GM21381 (cell line): ENCODE results near the gene TTC3.

Experiments
- ATAC-seq: cut with Tn5 transposase; IDR thresholded peaks from one replicate; pipeline ENCODE4 v1.9.1; 2021; ENCODE audit warnings: mild to moderate bottlenecking, moderate library complexity; ENCODE audit not compliant: unreplicated experiment

Gene TTC3

DNA sequence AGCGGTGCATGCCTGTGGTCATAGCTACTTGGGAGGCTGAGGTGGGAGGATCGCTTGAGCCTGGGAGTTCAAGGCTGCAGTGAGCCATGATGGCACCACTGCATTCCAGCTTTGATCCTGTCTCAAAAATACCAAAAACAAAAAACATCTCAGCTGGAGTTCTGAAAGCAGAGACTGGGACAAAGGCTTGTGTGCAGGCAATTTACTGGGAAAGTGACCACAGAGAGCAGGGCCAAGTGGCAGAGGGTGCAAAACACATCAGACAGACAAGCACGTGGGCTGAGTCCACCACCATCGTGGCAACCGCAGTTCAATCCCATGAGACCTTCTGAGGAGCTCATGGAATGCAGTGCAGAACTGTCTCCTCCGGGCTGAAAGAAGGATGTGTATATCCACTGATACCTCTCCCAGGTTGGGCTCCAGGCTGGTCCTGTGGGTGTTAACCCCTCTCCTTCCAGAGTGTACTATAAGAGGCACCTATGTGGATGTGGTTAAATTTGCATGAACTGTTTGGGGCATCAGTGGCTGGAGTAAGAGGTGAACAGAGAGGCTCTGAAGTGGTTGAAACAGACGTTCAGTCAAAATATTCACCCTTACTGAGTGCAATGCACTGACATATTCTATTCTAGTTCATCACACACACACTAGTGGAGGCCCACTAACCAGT lies 11.0 kb upstream of the TTC3 start:
- ATAC-seq = no peak

DNA sequence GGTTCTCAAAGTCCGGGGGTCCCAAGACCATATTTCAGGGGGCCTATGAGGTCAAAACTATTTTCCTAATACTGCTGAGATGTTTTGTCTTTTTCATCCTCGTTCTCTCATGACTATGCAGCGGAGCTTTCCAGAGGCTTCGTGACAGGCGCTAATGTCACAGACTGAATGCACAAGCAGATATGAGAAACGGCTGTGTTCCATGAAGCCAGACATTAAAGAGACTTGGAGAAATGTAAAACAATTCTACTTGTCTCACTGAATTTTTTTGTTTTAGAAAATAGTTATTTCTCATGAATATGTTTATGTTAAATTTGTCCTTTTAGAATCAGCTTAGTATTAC lies 10.5 kb upstream of the TTC3 start:
- ATAC-seq = no peak

DNA sequence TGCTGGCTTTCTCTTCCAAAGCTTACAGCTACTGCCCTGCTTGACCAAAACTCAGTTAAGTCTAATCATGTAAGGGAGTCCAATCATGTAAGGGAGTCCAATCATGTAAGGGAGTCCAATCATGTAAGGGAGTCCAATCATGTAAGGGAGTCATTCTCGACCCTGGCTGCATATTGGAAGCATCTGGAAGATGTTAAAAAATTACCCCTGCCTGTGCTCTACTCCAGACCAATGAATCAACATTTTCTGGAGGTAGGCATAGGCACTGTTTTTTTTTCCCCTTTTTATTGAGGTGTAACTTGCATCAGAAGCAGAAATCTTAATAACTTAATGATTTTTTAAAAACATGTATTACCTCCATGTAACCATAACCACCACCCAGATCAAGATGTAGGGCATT lies 9.6 kb upstream of the TTC3 start:
- ATAC-seq = no peak

DNA sequence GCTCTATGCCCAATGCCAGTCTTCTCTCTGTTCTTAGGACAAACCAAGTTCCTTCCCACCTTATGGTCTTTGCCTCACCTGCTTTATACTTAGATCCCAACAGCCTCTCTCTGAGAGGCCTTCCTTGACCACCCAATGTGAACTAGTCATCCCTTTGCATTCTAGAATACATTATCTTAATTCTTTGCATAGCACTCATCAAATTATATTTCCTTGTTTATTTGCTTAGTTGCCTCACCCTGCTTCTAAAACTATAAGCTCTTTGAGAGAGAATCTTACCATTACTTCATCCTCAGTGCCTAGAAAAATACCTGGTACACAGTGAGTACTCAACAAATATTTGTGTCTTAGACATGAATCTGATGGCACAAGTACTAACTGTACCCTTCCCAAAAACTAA lies 8.2 kb upstream of the TTC3 start:
- no peak for ATAC-seq

GRCh38 chr21:37065561-37066177 lies 7.4 kb upstream of the TTC3 start:
- ATAC-seq = no peak

DNA sequence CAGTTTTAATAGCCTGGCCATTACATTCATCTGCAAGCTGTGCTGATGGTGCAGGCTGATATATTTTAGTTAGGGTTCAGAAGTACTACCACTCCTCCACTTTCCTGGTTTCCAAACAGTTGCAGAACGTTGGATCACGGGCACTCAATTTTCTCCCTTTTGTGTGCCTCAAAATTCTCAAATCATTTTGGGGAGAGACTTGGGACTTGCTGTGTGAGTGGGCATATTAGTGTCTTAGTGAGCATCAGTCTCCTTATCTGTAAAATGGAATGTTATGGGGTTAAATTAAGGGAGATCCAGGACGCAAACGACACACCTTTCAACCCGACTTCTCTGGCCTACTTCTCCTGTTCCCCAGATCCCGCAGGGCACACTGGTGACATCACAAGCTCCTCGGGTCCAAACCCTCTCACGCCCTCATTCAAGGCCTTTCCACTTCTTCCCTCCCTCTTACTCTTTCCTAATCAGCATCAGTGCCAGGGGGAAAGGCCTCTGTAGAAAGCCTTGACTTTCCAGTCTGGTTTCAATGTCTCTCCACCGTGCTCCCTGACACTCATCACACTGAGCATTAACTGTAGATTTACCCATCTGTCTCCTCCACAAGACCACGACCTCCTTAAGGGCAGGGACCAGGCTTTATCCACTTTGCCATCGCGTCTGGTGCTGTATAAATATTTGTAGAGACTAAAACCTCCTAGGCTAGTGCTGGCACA lies 1.3 kb upstream of the TTC3 start:
- ATAC-seq = no peak

- peak; percentile 29 for ATAC-seq
Measured at GRCh38 chr21:37072274-37072987, 623 bp upstream of the TTC3 start.

- ATAC-seq = peak; percentile 33
Measured at GRCh38 chr21:37073417-37074196, 553 bp downstream of the TTC3 start.

DNA sequence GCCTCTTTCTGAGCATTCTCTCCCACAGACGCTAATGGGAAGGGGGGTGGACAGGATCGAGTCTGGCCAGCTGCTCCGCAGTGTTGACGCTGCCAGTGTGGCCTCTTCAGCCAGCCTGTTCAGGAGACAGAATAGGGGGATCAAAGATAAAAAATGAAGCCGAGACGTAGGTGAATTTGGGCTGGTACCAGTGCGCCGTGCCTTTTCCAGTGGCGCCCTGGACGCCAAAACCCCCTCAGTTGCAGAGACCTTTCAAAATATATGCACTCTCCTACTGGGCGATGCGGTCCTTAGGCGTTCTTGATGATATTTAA lies 1.1 kb downstream of the TTC3 start:
- peak; percentile 4 for ATAC-seq

DNA sequence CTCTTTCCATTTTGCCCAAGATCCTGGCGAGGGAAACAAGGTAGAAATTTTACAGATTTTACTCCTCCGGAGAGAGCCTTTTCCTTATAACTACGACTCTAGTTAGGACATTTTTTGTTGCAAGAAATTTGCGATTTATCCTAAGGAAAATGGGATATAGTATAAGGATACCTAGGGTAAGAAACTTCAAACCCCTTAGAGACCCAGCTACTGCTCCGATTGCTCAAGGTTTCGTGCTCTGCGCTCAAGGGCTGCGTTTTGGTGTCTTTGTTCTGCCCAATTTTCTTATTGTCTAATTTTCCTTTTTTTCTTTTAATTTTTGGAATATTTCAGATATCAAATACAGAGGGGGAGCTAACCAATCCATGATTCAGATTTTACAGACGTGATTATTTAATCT lies 1.5 kb downstream of the TTC3 start:
- no peak for ATAC-seq

DNA sequence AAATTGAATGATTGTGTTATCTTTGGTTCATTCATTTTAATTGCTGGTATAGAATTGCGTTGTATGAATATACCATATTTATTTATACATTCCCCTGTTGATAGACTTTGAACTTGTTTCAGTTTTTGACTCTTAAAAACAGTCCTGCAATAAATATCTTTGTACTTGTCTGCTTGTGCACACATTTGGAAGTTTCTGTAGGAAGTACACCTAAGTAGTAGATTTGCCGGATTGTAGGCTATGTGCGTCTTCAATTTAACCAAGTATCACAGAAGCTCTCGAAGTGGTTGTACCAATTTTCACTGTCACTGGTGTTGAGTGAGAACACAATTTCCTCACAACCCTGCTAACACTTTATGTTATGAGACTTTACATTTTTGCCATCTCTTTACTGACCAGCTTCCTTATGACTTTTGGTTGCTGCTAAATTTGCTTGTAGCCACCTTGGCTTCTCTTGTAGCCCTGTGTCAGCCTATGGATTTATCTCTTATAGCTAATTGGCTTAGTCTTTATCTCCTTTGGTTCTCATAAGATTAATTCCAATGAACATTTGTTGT lies 2.2 kb downstream of the TTC3 start:
- ATAC-seq = no peak

- no peak for ATAC-seq
Measured at GRCh38 chr21:37076087-37076850, 3.2 kb downstream of the TTC3 start.

GRCh38 chr21:37077403-37077802 lies 4.3 kb downstream of the TTC3 start:
- no peak for ATAC-seq

DNA sequence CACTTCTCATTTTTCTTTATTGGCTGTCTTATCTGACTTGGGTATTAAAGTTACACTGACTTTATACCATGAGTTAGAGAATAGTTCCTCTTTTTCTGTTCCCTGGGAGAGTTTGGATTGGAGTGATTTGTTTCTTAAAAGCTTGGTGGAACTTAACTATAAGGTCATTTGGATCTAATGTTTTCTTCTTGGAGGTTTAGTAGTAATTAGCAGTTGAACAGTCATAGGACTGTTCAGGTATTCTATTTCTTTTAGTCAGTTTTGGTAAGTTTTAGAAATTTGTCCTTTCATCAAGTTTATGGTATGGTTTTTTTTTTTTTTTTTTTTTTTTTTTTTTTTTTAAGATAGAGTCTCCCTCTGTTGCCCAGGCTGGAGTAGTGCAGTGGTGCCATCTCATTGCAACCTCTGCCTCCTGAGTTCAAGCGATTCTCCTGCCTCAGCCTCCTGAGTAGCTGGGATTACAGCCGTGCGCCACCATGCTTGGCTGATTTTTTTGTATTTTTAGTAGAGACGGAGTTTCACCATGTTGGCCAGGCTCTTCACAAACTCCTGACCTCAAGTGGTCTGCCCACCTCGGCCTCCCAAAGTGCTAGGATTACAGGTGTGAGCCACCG lies 6.3 kb downstream of the TTC3 start:
- ATAC-seq = no peak

DNA sequence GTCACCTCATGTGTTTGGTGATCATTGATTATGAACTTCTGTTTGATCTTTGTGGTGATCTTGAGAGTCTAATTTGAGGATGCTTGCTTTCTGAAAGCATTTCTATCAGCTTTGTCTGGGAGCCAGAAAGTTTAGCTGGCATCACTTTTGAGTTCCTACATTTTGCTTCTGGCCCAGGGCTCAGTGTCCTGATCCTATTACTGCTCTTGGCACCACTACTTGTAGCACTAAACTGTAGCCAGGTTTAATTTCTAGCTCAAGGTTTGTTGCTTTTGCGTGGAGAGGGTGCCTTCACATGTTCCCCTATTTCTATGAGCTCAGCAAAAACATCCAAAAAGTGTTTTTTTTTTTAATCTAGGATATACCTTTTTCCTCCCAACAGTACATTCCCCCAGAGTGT lies 9.3 kb downstream of the TTC3 start:
- no peak for ATAC-seq

GRCh38 chr21:37082856-37083528 lies 9.9 kb downstream of the TTC3 start:
- no peak for ATAC-seq

GRCh38 chr21:37085726-37086125 lies 12.7 kb downstream of the TTC3 start:
- no peak for ATAC-seq

- no peak for ATAC-seq
Measured at GRCh38 chr21:37087188-37087587, 14.1 kb downstream of the TTC3 start.

- no peak for ATAC-seq
Measured at GRCh38 chr21:37088186-37088735, 15.2 kb downstream of the TTC3 start.
